CD4-positive, alpha-beta T cell treated with Interleukin-15 for 4 hours (primary cell): Measurements from ENCODE around the gene TULP3.
A peak's percentile ranks its signal among the peaks of the same experiment; 100 is the strongest.

Source experiments
- DNase-seq: peaks from one replicate; pipeline ENCODE4 v3.0.0-alpha.2; 2020; ENCODE audit warnings: low spot score

Gene TULP3

GRCh38 chr12:2877047-2877952 lies 13.4 kb upstream of the TULP3 start, which contains the start of the genes FOXM1 and RHNO1:
Gene FOXM1 (minus strand): TSS chr12:2877174. CDS start chr12:2874478, 2,696 bp downstream.
Gene RHNO1 (plus strand): TSS chr12:2877223. CDS start chr12:2885367, 8,144 bp downstream.
- DNase-seq: peak; percentile 89

GRCh38 chr12:2877953-2878732 lies 12.5 kb upstream of the TULP3 start:
- DNase-seq: no peak

DNA sequence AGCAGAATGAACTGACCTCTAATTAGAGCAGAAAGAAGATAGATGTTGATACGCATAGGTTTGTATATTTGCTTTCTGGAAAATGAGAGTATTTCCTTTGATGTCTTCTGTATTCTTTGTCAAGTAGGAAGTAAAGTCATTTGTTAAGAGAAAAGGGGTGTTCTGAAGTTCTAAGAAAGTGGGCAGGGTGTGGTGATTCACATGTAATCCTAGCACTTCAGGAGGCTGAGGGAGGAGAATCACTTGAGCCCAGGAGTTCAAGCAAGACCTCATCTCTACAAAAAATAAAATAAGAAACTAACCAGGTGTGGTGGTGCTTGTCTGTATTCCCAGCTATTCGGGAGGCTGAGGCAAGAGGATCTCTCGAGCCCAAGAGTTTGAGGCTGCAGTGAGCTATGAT lies 10.8 kb upstream of the TULP3 start:
- DNase-seq: peak; percentile 48

GRCh38 chr12:2884810-2885209 lies 5.9 kb upstream of the TULP3 start:
- no peak for DNase-seq

- DNase-seq: no peak
Measured at GRCh38 chr12:2886768-2887450, 3.8 kb upstream of the TULP3 start.

GRCh38 chr12:2890001-2890387 lies 697 bp upstream of the TULP3 start:
- no peak for DNase-seq

DNA sequence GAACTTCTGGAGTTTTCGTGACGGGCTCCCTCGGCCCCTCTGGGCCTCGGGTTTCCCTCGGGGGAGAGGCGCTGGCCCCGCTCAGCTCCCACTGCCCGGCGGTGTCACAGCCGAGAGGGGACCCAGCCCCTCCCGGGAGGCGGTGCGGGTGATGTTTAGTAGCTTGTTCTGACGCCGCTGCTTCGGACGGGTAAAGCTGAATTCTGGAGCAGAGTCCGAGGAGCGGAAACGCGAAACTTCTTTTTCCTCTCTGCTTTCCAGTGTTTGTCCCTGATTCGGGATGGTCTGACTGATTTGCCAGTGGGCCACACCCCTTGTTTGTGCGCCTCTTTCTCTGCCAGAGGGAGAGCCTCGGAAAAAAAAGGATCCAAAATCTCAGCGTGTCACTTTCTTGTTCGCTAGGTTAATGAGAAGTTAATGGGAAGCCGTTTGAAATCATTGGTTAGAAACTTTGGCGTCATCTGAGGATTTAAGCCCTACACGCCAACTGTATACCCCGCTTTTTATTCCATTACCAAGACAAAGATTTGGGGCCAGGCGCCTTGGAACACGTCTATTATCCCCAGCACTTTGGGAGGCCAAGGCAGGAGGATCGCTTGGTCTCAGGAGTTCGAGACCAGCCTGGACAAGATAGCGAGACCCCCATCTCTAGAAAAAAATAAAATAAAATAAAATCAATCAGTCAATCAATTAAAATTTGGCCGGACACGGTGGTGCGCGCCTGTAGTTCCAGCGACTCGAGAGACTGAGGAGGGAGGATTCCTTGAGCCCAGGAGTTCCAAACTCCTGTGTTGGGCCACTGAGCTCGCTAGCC lies 756 bp downstream of the TULP3 start:
- DNase-seq: peak; percentile 18

- no peak for DNase-seq
Measured at GRCh38 chr12:2892246-2892645, 1.6 kb downstream of the TULP3 start.

DNA sequence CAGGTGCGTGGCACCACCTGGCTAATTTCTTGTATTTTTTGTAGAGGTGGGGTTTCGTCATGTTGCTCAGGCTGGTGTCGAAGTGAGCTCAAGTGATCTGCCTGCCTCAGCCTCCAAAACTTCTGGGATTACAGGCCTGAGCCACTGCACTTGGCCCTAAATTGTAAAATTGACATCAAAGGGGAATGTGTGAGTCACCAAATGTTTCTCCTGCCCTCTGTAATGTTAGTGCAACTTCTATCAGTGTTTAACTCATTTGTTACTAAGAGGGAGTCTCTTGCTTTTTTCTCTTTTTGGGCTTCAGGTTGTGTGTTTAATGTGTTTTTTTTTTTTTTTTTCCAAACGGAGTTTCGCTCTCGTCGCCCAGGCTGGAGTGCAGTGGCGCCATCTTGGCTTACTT lies 2.3 kb downstream of the TULP3 start:
- DNase-seq: no peak

DNA sequence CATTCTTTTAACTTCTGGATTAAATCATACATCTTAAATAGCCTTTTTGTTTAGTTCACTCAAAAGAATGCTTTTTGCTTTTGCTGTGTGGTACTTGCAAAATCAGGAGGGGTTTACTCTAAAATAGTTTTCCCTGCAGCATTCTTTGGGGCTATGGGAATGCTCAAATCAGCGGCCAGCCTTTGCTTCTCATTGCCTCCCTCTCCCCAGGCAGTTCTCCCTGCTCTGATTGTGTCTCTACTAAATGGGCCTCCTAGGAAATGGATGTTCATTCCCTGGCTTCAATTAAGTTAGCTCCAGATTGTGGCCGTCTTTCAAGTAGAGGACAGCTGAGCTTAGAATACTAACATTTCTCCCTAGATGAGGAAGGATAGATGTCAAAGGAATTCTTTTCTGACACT lies 4.4 kb downstream of the TULP3 start:
- DNase-seq: no peak

GRCh38 chr12:2895511-2895910 lies 4.8 kb downstream of the TULP3 start:
- DNase-seq: no peak

DNA sequence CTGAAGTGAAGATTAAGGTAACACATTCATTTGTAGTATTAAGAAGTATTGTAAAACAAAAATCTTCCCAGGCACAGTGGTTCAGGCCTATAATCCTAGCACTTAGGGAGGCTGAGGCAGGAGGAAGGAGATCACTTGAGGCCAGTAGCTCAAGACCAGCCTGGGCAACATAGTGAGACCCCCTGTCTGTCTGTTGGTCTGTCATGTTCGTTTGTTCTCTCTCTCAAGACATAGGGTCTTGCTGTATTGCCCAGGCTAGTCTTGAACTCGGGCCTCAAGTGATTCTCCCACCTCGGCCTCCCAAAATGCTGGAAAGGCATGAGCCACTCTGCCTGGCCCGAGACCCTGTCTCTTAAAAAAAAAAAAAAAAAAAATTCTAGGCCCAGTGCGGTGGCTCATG lies 6.7 kb downstream of the TULP3 start:
- DNase-seq: no peak

DNA sequence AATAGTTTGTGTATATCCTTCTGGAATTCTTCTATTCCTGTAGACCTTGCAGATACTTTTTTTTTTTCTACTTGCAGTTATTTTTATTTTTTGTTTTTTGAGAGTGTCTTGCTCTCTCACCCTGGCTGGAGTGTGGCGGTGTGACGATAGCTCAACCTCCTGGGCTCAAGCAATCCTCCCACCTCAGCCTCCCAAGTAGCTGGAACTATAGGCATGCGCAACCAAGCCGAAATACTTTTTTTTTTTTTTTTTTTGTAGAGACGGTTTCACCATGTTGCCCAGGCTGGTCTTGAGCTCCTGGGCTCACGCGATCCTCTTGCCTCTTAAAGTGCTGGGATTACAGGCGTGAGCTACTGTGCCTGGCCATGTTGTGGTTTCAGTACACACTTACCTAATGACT lies 10.0 kb downstream of the TULP3 start:
- DNase-seq: no peak

GRCh38 chr12:2902272-2902880 lies 11.7 kb downstream of the TULP3 start:
- DNase-seq: no peak

DNA sequence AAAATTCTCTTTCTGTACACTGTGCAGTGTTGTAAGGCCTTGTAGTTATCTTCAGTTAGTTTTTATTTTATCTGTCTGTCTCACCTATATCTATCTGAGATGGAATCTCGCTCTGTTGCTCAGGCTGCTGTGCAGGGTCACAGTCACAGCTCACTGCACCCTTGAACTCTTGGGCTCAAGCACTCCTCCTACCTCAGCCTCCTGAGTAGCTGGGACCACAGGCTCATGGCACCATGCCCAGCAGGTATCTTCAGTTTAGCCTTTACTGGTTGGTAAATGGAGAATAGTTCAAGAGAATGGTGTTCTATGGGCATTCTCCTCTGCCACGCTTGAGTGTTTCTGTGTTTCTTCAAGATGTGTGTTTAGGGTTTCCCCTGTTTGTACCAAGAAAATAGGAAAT lies 13.6 kb downstream of the TULP3 start:
- DNase-seq: no peak

DNA sequence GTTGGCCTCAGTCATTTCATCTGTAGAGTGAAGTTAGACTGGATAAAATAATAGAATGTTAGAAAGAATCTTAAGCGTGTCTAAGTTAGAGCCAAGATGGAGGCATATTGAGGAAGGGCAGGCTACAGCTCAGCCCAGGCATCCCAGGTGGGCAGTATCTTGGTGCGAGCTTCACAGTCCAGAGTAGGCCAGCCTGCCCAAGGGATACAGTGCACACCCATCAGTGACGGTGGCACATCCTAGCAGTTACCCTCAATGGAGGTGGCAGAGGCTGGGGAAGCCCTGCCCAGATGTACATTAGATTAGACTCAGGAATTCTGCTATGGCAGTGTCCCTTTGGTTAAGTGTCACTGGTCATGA lies 21.5 kb downstream of the TULP3 start:
- no peak for DNase-seq

DNA sequence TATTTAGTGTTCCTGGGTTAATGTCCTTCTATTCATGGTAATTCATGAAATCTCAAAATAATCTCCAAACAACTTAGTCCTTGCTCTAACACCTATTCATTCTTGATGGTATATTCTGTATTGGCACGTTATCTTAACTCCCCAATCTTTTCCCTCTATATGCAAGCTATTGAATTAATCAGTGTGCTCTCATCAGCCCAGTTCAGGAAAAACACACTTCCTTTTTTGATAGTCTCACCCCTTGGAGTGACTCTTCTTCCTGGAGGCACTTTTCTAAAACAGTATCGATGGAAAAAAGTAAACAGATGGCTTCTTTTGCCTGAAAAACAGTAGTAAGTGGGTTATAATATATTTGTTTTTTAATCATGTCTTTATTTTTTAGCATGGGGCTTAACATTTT lies 28.6 kb downstream of the TULP3 start:
- DNase-seq: no peak

DNA sequence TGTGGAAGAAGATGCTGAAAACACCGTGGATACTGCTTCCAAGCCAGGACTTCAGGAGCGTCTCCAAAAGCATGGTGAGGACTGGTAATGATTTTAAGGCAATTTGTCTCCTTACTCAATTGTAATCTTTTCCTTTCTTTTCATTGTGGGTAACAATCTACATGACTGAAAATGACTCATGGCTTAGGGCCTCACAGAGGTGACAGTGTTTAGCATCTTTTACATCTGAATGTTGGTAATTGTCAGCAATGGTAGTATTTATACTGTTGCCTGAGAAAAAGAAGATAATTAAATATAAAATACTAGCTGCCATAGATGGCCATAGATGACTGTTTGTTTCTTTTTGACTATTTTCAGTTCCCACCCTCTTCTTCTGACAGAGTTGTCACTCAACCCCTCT lies 31.6 kb downstream of the TULP3 start:
- no peak for DNase-seq

- no peak for DNase-seq
Measured at GRCh38 chr12:2923057-2923456, 32.4 kb downstream of the TULP3 start.

DNA sequence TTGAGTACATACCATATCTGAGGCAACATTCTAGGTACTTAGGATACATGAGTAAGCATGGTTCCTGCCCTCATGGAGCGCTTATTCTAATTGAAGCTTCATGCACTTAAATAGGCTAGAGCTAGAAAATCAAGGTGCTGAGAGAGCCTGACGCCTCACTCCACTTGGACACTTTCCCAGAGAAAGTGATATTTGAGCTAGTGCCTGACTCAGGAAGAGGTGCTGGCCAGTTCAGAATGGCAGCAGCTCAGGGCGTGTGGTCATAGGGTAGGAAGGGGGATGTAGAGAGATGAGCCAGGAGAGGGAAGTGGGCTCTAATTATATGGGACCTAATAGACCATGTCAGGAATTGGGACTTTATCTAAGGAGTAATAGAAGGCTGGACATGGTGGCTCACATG lies 33.3 kb downstream of the TULP3 start:
- DNase-seq: no peak

DNA sequence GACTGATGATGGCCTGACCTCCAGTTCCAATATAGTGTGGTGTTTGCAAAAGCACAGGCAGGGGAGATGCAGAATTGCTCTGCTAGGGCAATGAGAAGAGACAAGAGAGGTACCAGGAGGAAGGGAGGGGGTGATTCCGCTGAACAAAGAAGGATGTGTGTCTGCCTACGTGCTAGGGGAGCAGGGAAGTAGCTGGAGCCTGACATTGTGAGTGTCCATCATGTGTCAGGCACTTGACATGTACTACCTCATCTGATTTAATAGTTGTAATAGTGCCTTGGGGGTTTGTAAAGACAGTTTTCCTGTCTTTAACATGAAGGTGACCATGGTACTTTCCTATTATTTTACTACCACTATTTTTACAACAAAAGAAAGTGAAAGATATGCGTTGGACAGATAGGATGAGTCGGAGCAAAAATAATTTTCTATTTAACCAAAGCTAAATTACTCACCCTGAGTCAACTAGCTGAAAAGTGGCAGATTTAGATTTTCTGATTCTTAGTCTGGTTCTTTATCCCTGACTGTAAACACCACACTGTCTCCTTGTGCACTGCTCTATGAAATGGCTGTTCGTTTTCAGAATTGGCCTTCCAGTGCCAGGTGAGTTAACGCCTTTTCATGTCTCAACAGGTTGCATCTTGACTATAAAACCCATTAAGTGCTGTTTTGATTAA lies 34.8 kb downstream of the TULP3 start:
- no peak for DNase-seq
